GM21526 (cell line): ENCODE results near the gene UROC1.

Experiments used
- ATAC-seq: cut with Tn5 transposase; IDR thresholded peaks from one replicate; pipeline ENCODE4 v1.9.1; 2021; ENCODE audit warnings: moderate library complexity; ENCODE audit not compliant: unreplicated experiment, low FRiP score

UROC1 gene

GRCh38 chr3:126481808-126482502, 35.6 kb downstream of the UROC1 start:
- no peak for ATAC-seq

DNA sequence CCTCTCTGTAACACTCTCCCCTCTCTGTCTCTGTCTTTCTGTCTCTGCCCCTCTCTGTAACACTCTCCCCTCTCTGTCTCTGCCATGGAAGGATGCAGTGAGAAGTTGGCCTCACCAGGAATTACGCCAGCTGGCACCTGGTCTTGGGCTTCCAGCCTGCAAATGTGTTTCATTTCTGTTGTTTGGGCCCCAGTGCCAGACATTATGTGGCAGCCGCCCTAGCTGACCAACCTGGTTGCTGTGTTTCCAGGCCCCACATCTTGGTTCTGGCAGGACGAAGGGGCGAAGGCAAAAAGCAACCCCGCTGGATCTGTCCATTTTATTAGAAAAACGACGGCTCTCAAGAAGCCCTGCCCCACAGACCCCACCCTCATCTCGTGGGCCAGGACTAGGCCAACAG, 36.7 kb downstream of the UROC1 start:
- no peak for ATAC-seq

- no peak for ATAC-seq
These were observed 37.4 kb downstream of the UROC1 start for GRCh38 chr3:126480206-126480605.

DNA sequence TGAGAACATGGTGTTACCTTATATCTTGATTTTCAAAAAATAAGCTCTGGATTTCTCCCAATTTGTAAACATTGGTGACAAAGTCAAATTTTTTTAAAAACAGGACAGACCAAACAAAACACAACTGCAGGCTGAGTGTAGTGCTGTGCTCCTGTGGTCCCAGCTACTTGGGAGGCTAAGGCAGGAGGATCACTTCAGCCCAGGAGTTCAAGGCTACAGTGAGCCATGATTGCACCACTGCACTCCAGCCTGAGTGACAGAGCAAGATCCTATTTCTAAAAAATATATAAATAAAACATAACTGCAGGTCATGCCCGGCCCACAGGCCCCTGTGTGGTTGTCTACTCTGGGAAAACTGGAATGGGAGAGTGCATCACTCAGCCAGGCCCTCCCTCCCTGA, 37.9 kb downstream of the UROC1 start:
- no peak for ATAC-seq

GRCh38 chr3:126478581-126479310, 38.8 kb downstream of the UROC1 start:
- ATAC-seq: no peak

- no peak for ATAC-seq
These were observed 40.6 kb downstream of the UROC1 start for GRCh38 chr3:126477061-126477380.

DNA sequence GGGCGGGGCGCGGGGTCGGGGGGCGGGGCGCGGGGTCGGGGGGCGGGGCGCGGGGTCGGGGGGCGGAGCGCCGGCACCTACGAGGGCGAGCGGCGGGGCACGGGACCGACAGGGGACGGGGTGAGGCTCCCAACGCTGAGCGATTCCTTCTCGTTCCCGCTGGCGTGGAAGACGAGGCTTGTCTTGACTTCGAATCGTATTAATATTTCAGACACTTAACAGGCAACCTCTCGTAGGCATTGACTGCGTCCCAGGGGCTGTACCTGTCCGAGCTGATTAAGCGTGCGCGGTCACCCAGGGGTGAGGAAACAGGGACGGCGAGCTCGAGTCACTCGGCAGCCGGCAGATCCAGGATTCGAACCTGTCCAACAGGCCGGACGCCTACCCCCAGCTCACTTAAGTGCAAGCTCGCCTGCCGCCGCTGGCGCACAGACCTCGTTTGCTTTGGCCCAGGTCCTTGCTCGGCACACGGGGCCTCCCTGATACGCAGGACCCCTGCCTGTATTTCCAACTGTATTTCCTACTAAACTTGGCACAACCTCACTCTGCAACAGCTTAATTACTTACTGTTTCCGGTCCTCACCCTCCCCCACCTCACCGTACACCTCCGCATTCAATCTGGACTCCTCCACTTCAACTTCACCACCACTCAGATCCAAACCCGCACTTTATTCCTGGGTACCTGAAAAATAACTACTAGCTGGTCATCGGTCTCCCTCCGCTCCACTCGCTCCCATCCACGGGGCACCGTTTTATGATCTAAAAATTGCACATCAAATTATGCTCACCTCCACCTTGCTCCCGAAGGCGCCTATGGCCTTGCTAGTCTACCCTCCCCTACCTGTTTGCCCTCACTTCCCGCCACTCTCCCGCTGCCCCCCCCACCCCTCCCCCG, 41.2 kb downstream of the UROC1 start:
- ATAC-seq: peak; percentile 21

DNA sequence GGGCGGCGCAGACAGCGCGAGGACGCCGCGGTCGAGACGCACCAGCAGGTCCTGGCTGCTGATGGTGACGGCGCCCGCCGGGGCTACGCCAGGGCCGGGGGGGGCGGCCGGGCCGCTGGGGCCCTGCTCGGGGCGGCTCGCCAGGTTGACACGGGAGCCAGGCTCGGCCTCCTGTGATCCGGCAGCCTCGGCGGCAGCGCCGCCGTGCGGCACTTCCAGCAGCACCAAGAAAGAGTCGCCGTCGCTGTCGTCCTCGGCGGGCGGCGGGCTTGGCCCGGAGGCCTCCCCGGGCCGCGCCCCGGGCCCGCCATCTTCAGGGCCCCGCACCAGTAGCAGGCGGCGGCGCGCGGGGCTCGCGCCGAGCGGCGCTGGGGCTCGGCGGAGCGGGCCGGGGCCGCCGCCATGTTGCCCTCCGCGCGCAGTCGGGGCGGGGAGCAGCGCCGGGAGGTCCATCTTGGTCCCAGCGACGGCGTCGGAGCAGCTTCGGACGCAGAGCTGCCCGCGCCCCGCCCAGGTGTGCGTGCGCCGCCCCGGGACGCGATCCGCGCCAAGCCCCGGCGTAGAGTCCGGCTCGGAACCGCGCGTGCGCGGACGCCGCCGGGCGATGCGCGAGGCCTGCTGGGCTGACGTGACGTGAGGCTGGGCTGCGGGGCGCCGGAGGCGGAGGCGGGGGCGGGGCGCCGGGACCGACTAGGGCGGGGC, 42.0 kb downstream of the UROC1 start, which contains the start of gene ZXDC:
TSS of gene ZXDC (minus strand) at position 479 of the 702 bp plus-strand sequence. CDS start at position 453, 26 bp downstream.
- ATAC-seq: peak; percentile 74

DNA sequence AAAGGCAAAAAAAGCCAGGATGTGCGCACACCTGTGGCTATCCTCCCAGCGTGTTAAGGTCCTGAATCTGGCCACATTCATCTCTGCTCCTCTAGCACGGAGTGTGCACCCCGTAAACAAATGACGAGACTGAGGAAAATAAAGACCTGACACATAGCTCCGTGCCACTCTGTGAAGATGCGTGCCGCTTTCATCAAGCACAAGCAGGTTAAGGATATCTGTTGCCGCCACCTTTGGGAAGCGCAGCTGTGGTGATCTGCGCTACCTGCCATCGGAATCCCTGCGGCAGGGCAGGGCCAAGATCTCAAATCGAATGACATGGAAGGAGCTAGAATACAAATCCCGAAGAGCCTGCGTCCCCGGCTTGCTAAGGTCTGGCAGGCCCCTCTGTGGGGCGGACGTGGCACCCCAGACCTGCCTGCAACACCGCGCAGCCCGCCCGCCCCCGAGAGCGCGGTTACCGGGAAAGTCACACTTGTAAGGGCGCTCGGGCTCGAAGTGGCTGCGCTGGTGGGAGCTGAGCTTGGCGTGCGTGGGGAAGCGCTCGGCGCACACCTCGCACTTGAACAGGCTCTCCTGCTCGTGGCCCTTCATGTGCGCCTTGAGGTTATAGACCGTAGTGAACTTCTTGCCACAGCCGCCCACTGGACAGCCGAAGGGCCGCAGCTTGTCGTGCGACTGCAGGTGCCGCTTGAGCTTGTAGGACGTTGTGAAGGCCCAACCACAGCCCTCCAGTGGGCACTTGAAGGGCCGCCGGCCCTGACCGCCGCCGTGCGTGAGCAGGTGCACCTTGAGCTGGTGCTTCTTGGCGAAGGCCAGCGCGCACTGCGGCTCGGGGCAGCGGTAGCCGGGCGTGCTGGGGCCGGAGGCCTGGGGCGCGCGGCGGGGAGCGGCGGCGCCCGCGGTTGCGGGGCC, 42.8 kb downstream of the UROC1 start:
- peak; percentile 21 for ATAC-seq

DNA sequence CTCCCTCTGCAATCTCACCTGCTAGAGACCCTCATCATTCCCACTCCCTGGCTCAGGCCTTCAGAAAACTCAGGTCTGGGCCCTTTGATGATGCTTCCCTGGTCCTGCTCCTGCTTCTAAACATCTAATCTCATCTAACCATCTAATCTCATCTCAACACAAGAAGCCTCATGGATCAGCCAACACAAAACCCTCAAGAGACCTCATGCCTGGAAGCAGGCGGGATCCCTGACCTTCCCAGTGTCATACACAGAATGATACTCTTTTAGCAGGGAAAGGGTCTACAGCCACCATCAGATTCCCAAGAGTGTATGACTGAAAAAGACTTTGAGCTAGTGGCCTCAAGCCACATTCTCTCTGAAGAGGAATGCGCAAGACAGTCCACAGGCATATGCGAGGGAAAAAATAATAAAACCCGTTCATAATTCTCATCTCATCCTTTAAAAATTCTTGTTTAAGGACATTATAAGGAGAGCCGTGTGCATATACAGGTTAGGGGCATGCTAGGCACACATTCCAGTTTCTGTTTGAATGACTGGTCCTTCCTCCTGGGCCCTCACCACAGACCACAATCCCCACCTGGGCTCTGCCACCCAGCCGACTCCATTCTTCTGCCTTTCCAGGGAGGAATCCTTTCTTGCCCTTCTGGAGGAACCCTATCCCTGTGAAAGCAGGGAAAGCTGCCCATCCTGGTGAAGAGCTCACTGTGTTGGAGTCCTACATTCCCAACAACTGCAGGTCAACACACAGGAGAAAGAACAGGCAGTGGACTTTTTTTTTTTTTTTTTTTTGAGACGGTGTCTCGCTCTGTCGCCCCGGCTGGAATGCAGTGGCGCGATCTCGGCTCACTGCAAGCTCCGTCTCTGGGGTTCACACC, 44.0 kb downstream of the UROC1 start:
- no peak for ATAC-seq

DNA sequence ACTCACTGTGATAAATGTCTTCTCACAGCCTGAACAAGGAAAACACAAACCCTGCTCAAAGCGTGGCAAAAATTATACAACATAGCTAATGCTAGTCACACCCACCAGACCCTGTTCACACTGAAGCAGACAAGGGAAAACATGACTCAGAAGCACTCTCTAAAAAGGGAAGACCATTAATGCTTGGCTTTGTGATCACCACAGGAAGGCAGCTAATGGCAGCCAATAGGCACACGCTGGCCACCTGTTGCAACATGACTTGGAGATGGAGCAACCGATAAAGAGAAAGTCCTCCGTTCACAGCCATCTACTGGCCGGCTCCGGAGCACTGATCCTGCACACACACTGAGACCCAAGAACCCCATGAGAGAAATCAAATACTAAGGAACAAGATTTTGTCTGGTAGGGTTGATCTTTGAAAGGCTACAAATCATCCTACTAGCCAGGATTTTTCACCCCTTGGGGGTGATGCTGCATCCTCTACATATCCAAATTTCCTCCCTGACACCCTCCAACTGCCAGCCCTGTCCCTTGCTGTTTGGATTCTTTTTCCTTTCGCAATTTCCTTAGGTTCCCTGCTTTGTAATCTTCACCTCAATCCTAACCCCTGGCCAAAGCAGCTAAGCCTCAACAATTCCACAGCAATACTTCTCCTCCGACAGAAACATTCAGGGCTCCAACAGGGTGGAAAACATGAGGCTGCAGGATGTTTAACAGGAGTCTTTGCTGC, 45.1 kb downstream of the UROC1 start:
- ATAC-seq: no peak

DNA sequence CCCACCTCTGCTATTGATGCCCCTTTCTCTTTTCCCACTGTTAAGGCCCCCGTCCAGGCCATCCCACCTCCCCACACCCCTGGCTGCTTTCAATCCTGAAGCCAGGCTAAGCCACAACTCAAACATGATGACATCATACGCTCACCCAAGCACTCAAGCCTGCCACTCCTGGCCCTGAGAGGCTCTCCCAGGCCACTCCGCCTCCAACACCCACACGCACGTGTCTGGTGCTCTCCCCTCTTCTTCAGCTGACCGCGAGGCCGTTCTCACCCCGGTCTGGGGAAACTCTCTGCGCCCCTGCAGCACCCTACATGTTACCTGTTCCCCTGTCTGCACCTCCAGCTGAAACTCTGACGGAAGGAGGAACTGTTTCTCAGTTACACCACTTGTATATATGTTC, 48.1 kb downstream of the UROC1 start:
- ATAC-seq: no peak

GRCh38 chr3:126468028-126468891, 49.3 kb downstream of the UROC1 start:
- ATAC-seq: no peak

- no peak for ATAC-seq
These were observed 50.0 kb downstream of the UROC1 start for GRCh38 chr3:126467611-126467955.

- ATAC-seq: no peak
These were observed 50.5 kb downstream of the UROC1 start for GRCh38 chr3:126466886-126467610.

DNA sequence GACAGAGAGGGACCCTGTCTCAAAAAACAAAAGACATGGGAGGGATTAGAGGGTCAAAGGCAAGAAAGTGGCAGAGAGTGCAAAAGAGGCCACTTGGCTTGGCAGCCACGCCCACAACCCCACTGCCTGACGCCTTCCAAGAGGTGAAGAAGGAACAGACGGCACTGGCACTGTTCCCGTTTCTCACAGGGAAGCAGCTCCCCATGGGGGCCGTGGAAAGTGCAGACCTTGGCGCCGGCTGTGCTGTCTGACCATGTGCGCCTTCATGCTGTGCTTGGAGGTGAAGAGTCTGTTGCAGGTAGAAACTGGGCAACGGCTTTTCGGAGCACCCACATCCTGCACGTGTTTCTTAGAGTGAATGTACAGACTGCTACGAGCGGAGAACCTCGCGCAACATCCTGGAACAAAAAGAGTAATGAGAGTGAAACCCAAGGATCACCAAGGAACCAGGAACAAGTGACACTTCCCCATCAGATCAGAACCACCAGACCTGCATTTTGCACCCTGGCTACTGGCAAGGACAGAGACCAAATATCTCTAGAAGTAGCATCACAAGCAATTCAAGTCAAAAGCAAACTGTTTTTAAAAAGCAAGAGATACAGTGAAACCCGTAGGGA, 51.5 kb downstream of the UROC1 start:
- no peak for ATAC-seq
